Activated T-cell treated with anti-CD3 and anti-CD28 coated beads, Interleukin-2, amount 50 U/mL, for 24 hours (primary cell): Measurements from ENCODE around the gene HLA-DMA.

Experiments
- DNase-seq: peaks from one replicate; pipeline ENCODE4 v3.0.0-alpha.2; 2020
- H3K27ac Mint-ChIP-seq: 2 replicates; pipeline ENCODE4 v1.8.0; 2020; ENCODE audit warnings: mild to moderate bottlenecking, mixed read lengths
- H3K27me3 Mint-ChIP-seq: 2 replicates; pipeline ENCODE4 v1.8.0; 2020; ENCODE audit warnings: mixed read lengths
- H3K36me3 Mint-ChIP-seq: 2 replicates; pipeline ENCODE4 v1.8.0; 2020; ENCODE audit warnings: low read depth, mixed read lengths
- H3K4me1 Mint-ChIP-seq: 2 replicates; pipeline ENCODE4 v1.8.0; 2020; ENCODE audit warnings: low read depth, mixed read lengths
- H3K4me3 Mint-ChIP-seq: 2 replicates; pipeline ENCODE4 v1.8.0; 2020; ENCODE audit warnings: mild to moderate bottlenecking, moderate library complexity, mixed read lengths
- H3K9me3 Mint-ChIP-seq: 2 replicates; pipeline ENCODE4 v1.8.0; 2020; ENCODE audit warnings: mixed read lengths

Gene HLA-DMA

GRCh38 chr6:32969685-32970412 is 17.0 kb upstream of the HLA-DMA start:
- peak; percentile 89 for DNase-seq
- Mint-ChIP-seq H3K27ac (peak overlapping the region; percentile 100), H3K36me3 (peaks cover 68% of the 10 kb centered on the region), H3K4me1 (peaks cover 24% of the 10 kb centered on the region), H3K9me3 (no peaks in the 10 kb centered on the region), H3K27me3 (no peaks in the 10 kb centered on the region), H3K4me3 (peak overlapping the region; percentile 92)

GRCh38 chr6:32968867-32969684 is 16.2 kb upstream of the HLA-DMA start:
- peaks cover 60% of the 10 kb centered on the region for H3K36me3 Mint-ChIP-seq

GRCh38 chr6:32968093-32968866 is 15.4 kb upstream of the HLA-DMA start, which contains the start of gene BRD2:
Gene BRD2, plus strand, starts transcription at chr6:32968594. Its CDS starts 4,305 bp downstream, at chr6:32972899.
- Mint-ChIP-seq H3K4me3 (peak within 1 kb of the TSS; percentile 92), H3K9me3 (no peaks in the 10 kb centered on the region), H3K27ac (peak within 1 kb of the TSS; percentile 100), H3K4me1 (peaks cover 35% of the 10 kb centered on the region), H3K36me3 (peaks cover 52% of the 10 kb centered on the region), H3K27me3 (no peaks in the 10 kb centered on the region)
- peak; percentile 97 for DNase-seq

More at GRCh38 chr6:32968867-32969684, 16.2 kb upstream of the HLA-DMA start:
- DNase-seq, result peak; percentile 85
- peaks cover 29% of the 10 kb centered on the region for H3K4me1 Mint-ChIP-seq
- H3K9me3 Mint-ChIP-seq, result no peaks in the 10 kb centered on the region
- H3K27ac Mint-ChIP-seq, result peak overlapping the region; percentile 100
- no peaks in the 10 kb centered on the region for H3K27me3 Mint-ChIP-seq
- peak overlapping the region; percentile 92 for H3K4me3 Mint-ChIP-seq

GRCh38 chr6:32967151-32968091 is 14.5 kb upstream of the HLA-DMA start:
- peaks cover 39% of the 10 kb centered on the region for H3K4me1 Mint-ChIP-seq
- no peaks in the 10 kb centered on the region for H3K27me3 Mint-ChIP-seq
- H3K36me3 Mint-ChIP-seq, result peaks cover 44% of the 10 kb centered on the region
- H3K27ac Mint-ChIP-seq, result peak overlapping the region; percentile 100
- H3K9me3 Mint-ChIP-seq, result no peaks in the 10 kb centered on the region
- H3K4me3 Mint-ChIP-seq, result peak overlapping the region; percentile 92
- no peak for DNase-seq

GRCh38 chr6:32964776-32965175 is 11.9 kb upstream of the HLA-DMA start:
- Mint-ChIP-seq H3K9me3 (no peaks in the 10 kb centered on the region), H3K36me3 (peaks cover 19% of the 10 kb centered on the region), H3K4me3 (no peak overlapping the region), H3K27ac (peak overlapping the region; percentile 30), H3K27me3 (no peaks in the 10 kb centered on the region), H3K4me1 (peaks cover 55% of the 10 kb centered on the region)
- DNase-seq, result no peak

- peaks cover 55% of the 10 kb centered on the region for H3K4me1 Mint-ChIP-seq
Measured at GRCh38 chr6:32963866-32964265, 11.0 kb upstream of the HLA-DMA start.

GRCh38 chr6:32962213-32962826 is 9.4 kb upstream of the HLA-DMA start:
- Mint-ChIP-seq H3K36me3 (peaks cover 2% of the 10 kb centered on the region), H3K27ac (no peak overlapping the region), H3K4me1 (peaks cover 53% of the 10 kb centered on the region), H3K9me3 (no peaks in the 10 kb centered on the region), H3K27me3 (no peaks in the 10 kb centered on the region), H3K4me3 (no peak overlapping the region)
- no peak for DNase-seq

More at GRCh38 chr6:32963866-32964265, 11.0 kb upstream of the HLA-DMA start:
- no peak overlapping the region for H3K4me3 Mint-ChIP-seq
- peaks cover 10% of the 10 kb centered on the region for H3K36me3 Mint-ChIP-seq
- DNase-seq, result no peak
- H3K27me3 Mint-ChIP-seq, result no peaks in the 10 kb centered on the region
- peak overlapping the region; percentile 12 for H3K27ac Mint-ChIP-seq
- no peaks in the 10 kb centered on the region for H3K9me3 Mint-ChIP-seq

GRCh38 chr6:32960563-32960962 is 7.7 kb upstream of the HLA-DMA start:
- no peak for DNase-seq
- Mint-ChIP-seq H3K27ac (no peak overlapping the region), H3K4me3 (no peak overlapping the region), H3K4me1 (peaks cover 45% of the 10 kb centered on the region), H3K36me3 (no peaks in the 10 kb centered on the region), H3K9me3 (no peaks in the 10 kb centered on the region), H3K27me3 (no peaks in the 10 kb centered on the region)

- DNase-seq, result no peak
- no peaks in the 10 kb centered on the region for H3K27me3 Mint-ChIP-seq
- H3K4me3 Mint-ChIP-seq, result no peak overlapping the region
- no peaks in the 10 kb centered on the region for H3K9me3 Mint-ChIP-seq
- no peak overlapping the region for H3K27ac Mint-ChIP-seq
- no peaks in the 10 kb centered on the region for H3K36me3 Mint-ChIP-seq
- peaks cover 46% of the 10 kb centered on the region for H3K4me1 Mint-ChIP-seq
Measured at GRCh38 chr6:32956176-32956575, 3.3 kb upstream of the HLA-DMA start.

- Mint-ChIP-seq H3K27ac (peak overlapping the region; percentile 8), H3K36me3 (no peaks in the 10 kb centered on the region), H3K9me3 (no peaks in the 10 kb centered on the region), H3K27me3 (no peaks in the 10 kb centered on the region), H3K4me3 (peak overlapping the region; percentile 2), H3K4me1 (peaks cover 44% of the 10 kb centered on the region)
- no peak for DNase-seq
Measured at GRCh38 chr6:32954986-32955802, 2.3 kb upstream of the HLA-DMA start.

- peaks cover 52% of the 10 kb centered on the region for H3K4me1 Mint-ChIP-seq
Measured at GRCh38 chr6:32954267-32954666, 1.4 kb upstream of the HLA-DMA start.

GRCh38 chr6:32953775-32954174 is 878 bp upstream of the HLA-DMA start:
- H3K27ac Mint-ChIP-seq, result no peak overlapping the region
- DNase-seq, result no peak

More at GRCh38 chr6:32954267-32954666, 1.4 kb upstream of the HLA-DMA start:
- no peak overlapping the region for H3K27ac Mint-ChIP-seq
- H3K4me3 Mint-ChIP-seq, result no peak overlapping the region
- H3K36me3 Mint-ChIP-seq, result no peaks in the 10 kb centered on the region
- DNase-seq, result no peak
- no peaks in the 10 kb centered on the region for H3K9me3 Mint-ChIP-seq
- H3K27me3 Mint-ChIP-seq, result no peaks in the 10 kb centered on the region

More at GRCh38 chr6:32953775-32954174, 878 bp upstream of the HLA-DMA start:
- peaks cover 56% of the 10 kb centered on the region for H3K4me1 Mint-ChIP-seq
- no peaks in the 10 kb centered on the region for H3K27me3 Mint-ChIP-seq
- no peaks in the 10 kb centered on the region for H3K9me3 Mint-ChIP-seq
- H3K36me3 Mint-ChIP-seq, result no peaks in the 10 kb centered on the region
- H3K4me3 Mint-ChIP-seq, result no peak overlapping the region
